PFSK-1 (cell line): Measurements from ENCODE around the gene ITSN2.

ENCODE experiments used
- FOXP2 ChIP-seq: optimal IDR thresholded peaks from 2 replicates; pipeline ENCODE3; 2011; ENCODE audit warnings: borderline replicate concordance, control low read depth, inconsistent platforms; ENCODE audit not compliant: insufficient read depth; ENCODE audit errors: extremely low read length, extremely low read depth
- POLR2AphosphoS5 ChIP-seq: IDR thresholded peaks from 2 replicates; pipeline ENCODE4 v1.6.1; 2012; ENCODE audit warnings: low read depth, mild to moderate bottlenecking, control low read depth, low read length, moderate library complexity
- REST ChIP-seq, 2 experiments: IDR thresholded peaks; 2 replicates each; pipeline versions ENCODE4 v1.6.1 to v1.8.0; 2011 to 2012; ENCODE audit warnings: low read depth in 2 of 2, low read length in 2 of 2, control low read depth in 1 of 2, inconsistent platforms in 1 of 2, mild to moderate bottlenecking in 1 of 2, moderate library complexity in 1 of 2; ENCODE audit not compliant: insufficient read depth in 1 of 2
- SIN3A ChIP-seq: IDR thresholded peaks from 2 replicates; pipeline ENCODE4 v1.6.1; 2012; ENCODE audit warnings: mild to moderate bottlenecking, low read length, moderate library complexity, borderline replicate concordance; ENCODE audit not compliant: insufficient read depth
- TAF1 ChIP-seq: IDR thresholded peaks from 2 replicates; pipeline ENCODE4 v1.6.1; 2012; ENCODE audit warnings: low read length, control low read depth, borderline replicate concordance; ENCODE audit not compliant: insufficient read depth

The ITSN2 gene

GRCh38 chr2:24313744-24314632 is 46.3 kb downstream of the ITSN2 start:
- TF ChIP-seq SIN3A = no peak
- no peak for TF ChIP-seq REST (IDR thresholded peaks at IDR 0.05; ENCODE audit: insufficient read depth in 1 of 2, low read depth in 2 of 2, low read length in 2 of 2)
- no peak for TF ChIP-seq TAF1
- TF ChIP-seq FOXP2 = no peak
- no peak for TF ChIP-seq POLR2AphosphoS5

GRCh38 chr2:24307961-24308360 is 52.4 kb downstream of the ITSN2 start:
- TF ChIP-seq POLR2AphosphoS5 = no peak
- TF ChIP-seq SIN3A = no peak
- TF ChIP-seq REST (IDR thresholded peaks at IDR 0.05; ENCODE audit: insufficient read depth in 1 of 2, low read depth in 2 of 2, low read length in 2 of 2) = no peak
- no peak for TF ChIP-seq FOXP2
- no peak for TF ChIP-seq TAF1

GRCh38 chr2:24304631-24305030 is 55.7 kb downstream of the ITSN2 start:
- TF ChIP-seq TAF1 = no peak
- TF ChIP-seq SIN3A = no peak
- TF ChIP-seq FOXP2 = no peak
- TF ChIP-seq REST (IDR thresholded peaks at IDR 0.05; ENCODE audit: insufficient read depth in 1 of 2, low read depth in 2 of 2, low read length in 2 of 2) = no peak
- no peak for TF ChIP-seq POLR2AphosphoS5

- TF ChIP-seq FOXP2 = no peak
- no peak for TF ChIP-seq POLR2AphosphoS5
- TF ChIP-seq REST (IDR thresholded peaks at IDR 0.05; ENCODE audit: insufficient read depth in 1 of 2, low read depth in 2 of 2, low read length in 2 of 2) = no peak
- no peak for TF ChIP-seq SIN3A
- TF ChIP-seq TAF1 = no peak
Measured at GRCh38 chr2:24304098-24304497, 56.2 kb downstream of the ITSN2 start.
